IPS-NIHi7 (cell line): Measurements from ENCODE around the gene ECHS1.
A peak's percentile ranks its signal among the peaks of the same experiment; 100 is the strongest.

Experiments
- DNase-seq: peaks from one replicate; pipeline ENCODE4 v3.0.0; 2012; ENCODE audit warnings: mixed read lengths; ENCODE audit errors: extremely low spot score

ECHS1 gene

GRCh38 chr10:133358162-133358924, 14.8 kb downstream of the ECHS1 start:
- no peak for DNase-seq

- DNase-seq, result peak; percentile 99
These were observed 15.6 kb downstream of the ECHS1 start, which contains the start of gene FUOM for GRCh38 chr10:133357285-133358161. Gene FUOM (minus strand): TSS chr10:133358019. CDS start chr10:133358007, 12 bp downstream.

GRCh38 chr10:133356549-133357284, 16.4 kb downstream of the ECHS1 start:
- no peak for DNase-seq

GRCh38 chr10:133355991-133356390, 17.2 kb downstream of the ECHS1 start:
- DNase-seq, result no peak

GRCh38 chr10:133355266-133355665, 17.9 kb downstream of the ECHS1 start:
- no peak for DNase-seq

- no peak for DNase-seq
These were observed 18.4 kb downstream of the ECHS1 start for GRCh38 chr10:133354672-133355240.

GRCh38 chr10:133353988-133354605, 19.1 kb downstream of the ECHS1 start:
- DNase-seq, result no peak

GRCh38 chr10:133353202-133353959, 19.8 kb downstream of the ECHS1 start:
- no peak for DNase-seq

- DNase-seq, result peak; percentile 60
These were observed 21.5 kb downstream of the ECHS1 start for GRCh38 chr10:133351408-133352318.

GRCh38 chr10:133350950-133351329, 22.2 kb downstream of the ECHS1 start:
- no peak for DNase-seq

GRCh38 chr10:133350283-133350949, 22.7 kb downstream of the ECHS1 start:
- DNase-seq, result no peak

- DNase-seq, result no peak
These were observed 23.6 kb downstream of the ECHS1 start for GRCh38 chr10:133349577-133350011.

GRCh38 chr10:133349160-133349568, 24.0 kb downstream of the ECHS1 start:
- DNase-seq, result no peak

GRCh38 chr10:133347710-133348517, 25.2 kb downstream of the ECHS1 start:
- DNase-seq, result no peak

GRCh38 chr10:133346413-133346812, 26.7 kb downstream of the ECHS1 start:
- DNase-seq, result no peak

GRCh38 chr10:133344236-133344635, 28.9 kb downstream of the ECHS1 start:
- no peak for DNase-seq

- DNase-seq, result no peak
These were observed 29.6 kb downstream of the ECHS1 start for GRCh38 chr10:133343558-133343957.

GRCh38 chr10:133342942-133343341, 30.2 kb downstream of the ECHS1 start:
- no peak for DNase-seq
